Colonic mucosa (tissue), 4 donors: ENCODE measurements around the gene NCOA7. TPM values are rescaled to one million over a fixed set of nuclear protein-coding genes. Genes with fewer than 3 reads are reported as not detected.

Experiments
- DNase-seq: peaks from one replicate; pipeline ENCODE4 v3.0.0-alpha.2; 2020
- H3K27ac ChIP-seq: fragments of 200-600 bp; one replicate; pipeline ENCODE4 v1.8.0; 2021
- H3K27me3 ChIP-seq: fragments of 200-600 bp; one replicate; pipeline ENCODE4 v1.8.0; 2021
- H3K36me3 ChIP-seq: fragments of 200-600 bp; one replicate; pipeline ENCODE4 v1.8.0; 2021
- H3K4me1 ChIP-seq: fragments of 200-600 bp; one replicate; pipeline ENCODE4 v1.8.0; 2021; ENCODE audit warnings: mild to moderate bottlenecking
- H3K4me3 ChIP-seq: fragments of 200-600 bp; one replicate; pipeline ENCODE4 v1.8.0; 2021
- H3K9ac ChIP-seq, 2 donors: one replicate each; pipeline ENCODE4 v1.7.0; 2013; ENCODE audit warnings: control low read depth in 2 of 2, low read depth in 2 of 2, low read length in 2 of 2
- H3K9me3 ChIP-seq: fragments of 200-600 bp; one replicate; pipeline ENCODE4 v1.8.0; 2021
- CTCF ChIP-seq: fragments of 200-600 bp; IDR thresholded peaks from one replicate; pipeline ENCODE4 v1.8.0; 2022; ENCODE audit warnings: antibody characterized with exemption, mild to moderate bottlenecking
- intact Hi-C: fragments of 100-400 bp; cut with DNase I; formaldehyde crosslinking; loops from one replicate; pipeline ENCODE4 v1.14.1; 2022
- total RNA-seq, 2 donors: library from RNA; stranded (reverse); fragmentation: NEBNext Ultra II Directional in 1 of 2; extraction: Animal tissue kit (Norgen Biotek cat#: 25700) in 1 of 2; gene quantifications; one replicate each; pipeline ENCODE4 v1.2.1, GENCODE V29; 2021
- donor health status: healthy.
- donor health status: DM: no; HTN: no; CAD: no.
- donor health status: DM: no; HTN: no; CAD: no.

The NCOA7 gene
- total RNA-seq, 2 donors from 2014 or later: 24.9 to 59.3 TPM

GRCh38 chr6:125939791-125940190, 149.0 kb downstream of the NCOA7 start:
- Histone ChIP-seq H3K36me3 (no peaks in the 10 kb centered on the region), H3K27me3 (no peaks in the 10 kb centered on the region), H3K4me1 (peaks cover 8% of the 10 kb centered on the region), H3K9ac (no peak overlapping the region), H3K9me3 (no peaks in the 10 kb centered on the region), H3K27ac (no peak overlapping the region), H3K4me3 (no peak overlapping the region)
- no peak for TF ChIP-seq CTCF
- intact Hi-C loops: no loop called here
- DNase-seq: no peak

GRCh38 chr6:125940247-125941041, 149.7 kb downstream of the NCOA7 start:
- no peaks in the 10 kb centered on the region for H3K27me3 ChIP-seq
- H3K27ac ChIP-seq: no peak overlapping the region
- H3K4me1 ChIP-seq: peaks cover 8% of the 10 kb centered on the region
- H3K9ac ChIP-seq: no peak overlapping the region
- no peak for TF ChIP-seq CTCF
- intact Hi-C loops: no loop called here
- DNase-seq: no peak
- H3K36me3 ChIP-seq: no peaks in the 10 kb centered on the region
- H3K9me3 ChIP-seq: no peaks in the 10 kb centered on the region
- H3K4me3 ChIP-seq: no peak overlapping the region

- Histone ChIP-seq H3K9ac (no peak overlapping the region), H3K27me3 (no peaks in the 10 kb centered on the region), H3K27ac (peak overlapping the region; percentile 83), H3K9me3 (no peaks in the 10 kb centered on the region), H3K4me3 (no peak overlapping the region), H3K36me3 (no peaks in the 10 kb centered on the region), H3K4me1 (peaks cover 8% of the 10 kb centered on the region)
- intact Hi-C loops: no loop called here
- no peak for TF ChIP-seq CTCF
- DNase-seq: peak; percentile 60
These were observed 152.1 kb downstream of the NCOA7 start for GRCh38 chr6:125942672-125943527.

- peaks cover 8% of the 10 kb centered on the region for H3K4me1 ChIP-seq
- intact Hi-C loops: no loop called here
- TF ChIP-seq CTCF: no peak
- H3K27ac ChIP-seq: peak overlapping the region; percentile 83
- H3K9me3 ChIP-seq: no peaks in the 10 kb centered on the region
- H3K9ac ChIP-seq: peak overlapping the region in 1 of 2 donors; percentile 4
- H3K27me3 ChIP-seq: no peaks in the 10 kb centered on the region
- no peak overlapping the region for H3K4me3 ChIP-seq
- H3K36me3 ChIP-seq: no peaks in the 10 kb centered on the region
- DNase-seq: no peak
These were observed 153.0 kb downstream of the NCOA7 start for GRCh38 chr6:125943528-125944433.

- H3K36me3 ChIP-seq: no peaks in the 10 kb centered on the region
- no peaks in the 10 kb centered on the region for H3K9me3 ChIP-seq
- TF ChIP-seq CTCF: no peak
- H3K4me1 ChIP-seq: peaks cover 8% of the 10 kb centered on the region
- peak overlapping the region; percentile 83 for H3K27ac ChIP-seq
- DNase-seq: peak; percentile 79
- peak overlapping the region in 1 of 2 donors; percentile 4 for H3K9ac ChIP-seq
- H3K4me3 ChIP-seq: no peak overlapping the region
- intact Hi-C loops: no loop called here
- H3K27me3 ChIP-seq: no peaks in the 10 kb centered on the region
These were observed 153.7 kb downstream of the NCOA7 start for GRCh38 chr6:125944434-125944816.
